CD4-positive, alpha-beta memory T cell (primary cell): ENCODE data around the gene FGD3. TPM values are rescaled to one million over a fixed set of nuclear protein-coding genes. Genes with fewer than 3 reads are reported as not detected.

ENCODE experiments used
- CTCF ChIA-PET: fragments of 350-600 bp; sonication (Branson Sonifier 250); formaldehyde crosslinking; loops from one replicate; lab custom pipeline; 2021; ENCODE audit warnings: inconsistent platforms; ENCODE audit not compliant: partially characterized antibody; lab: Charles Lee
- POLR2A ChIA-PET: fragments of 350-600 bp; sonication (Branson Sonifier 250); formaldehyde crosslinking; loops from one replicate; lab custom pipeline; 2021; ENCODE audit not compliant: partially characterized antibody; lab: Charles Lee
- DNase-seq, 5 donors: peaks; one replicate each; pipeline versions ENCODE4 v3.0.0 to v3.0.0-alpha.2; 2020 to 2022; ENCODE audit warnings: mixed read lengths in 1 of 5
- H3K27ac ChIP-seq: one replicate; pipeline ENCODE4 v1.7.0; 2013; ENCODE audit warnings: low read depth, low read length
- H3K27me3 ChIP-seq: 2 replicates; pipeline ENCODE4 v1.7.0; 2013; ENCODE audit warnings: mild to moderate bottlenecking, low read length, moderate library complexity; ENCODE audit not compliant: insufficient read depth
- H3K36me3 ChIP-seq: 2 replicates; pipeline ENCODE4 v1.7.0; 2013; ENCODE audit warnings: mild to moderate bottlenecking, low read length, moderate library complexity; ENCODE audit not compliant: insufficient read depth
- H3K4me1 ChIP-seq: 2 replicates; pipeline ENCODE4 v1.7.0; 2013; ENCODE audit warnings: mild to moderate bottlenecking, low read length, moderate library complexity; ENCODE audit not compliant: insufficient read depth
- H3K4me3 ChIP-seq, 2 donors: one replicate each; pipeline ENCODE4 v1.7.0; 2013; ENCODE audit warnings: low read length in 2 of 2, mild to moderate bottlenecking in 1 of 2
- H3K9me3 ChIP-seq, 2 donors: one replicate each; pipeline ENCODE4 v1.7.0; 2013; ENCODE audit warnings: low read length in 2 of 2, control low read depth in 1 of 2; ENCODE audit not compliant: control insufficient read depth in 1 of 2
- H3K27ac Mint-ChIP-seq, 7 donors: one replicate each; pipeline ENCODE4 v1.8.0; 2020 to 2021; ENCODE audit warnings: mixed read lengths in 7 of 7, mild to moderate bottlenecking in 6 of 7, inconsistent platforms in 3 of 7, moderate library complexity in 3 of 7
- H3K27me3 Mint-ChIP-seq, 2 donors: one replicate each; pipeline ENCODE4 v1.8.0; 2020 to 2021; ENCODE audit warnings: mixed read lengths in 2 of 2
- H3K36me3 Mint-ChIP-seq, 2 donors: one replicate each; pipeline ENCODE4 v1.8.0; 2020 to 2021; ENCODE audit warnings: mixed read lengths in 2 of 2, inconsistent platforms in 1 of 2, mild to moderate bottlenecking in 1 of 2
- H3K4me1 Mint-ChIP-seq, 4 donors: one replicate each; pipeline ENCODE4 v1.8.0; 2020 to 2021; ENCODE audit warnings: mixed read lengths in 4 of 4, mild to moderate bottlenecking in 1 of 4
- H3K4me3 Mint-ChIP-seq, 8 donors: one replicate each; pipeline ENCODE4 v1.8.0; 2020 to 2021; ENCODE audit warnings: mixed read lengths in 8 of 8, mild to moderate bottlenecking in 7 of 8, moderate library complexity in 6 of 8, inconsistent platforms in 3 of 8
- H3K9me3 Mint-ChIP-seq, 8 donors: one replicate each; pipeline ENCODE4 v1.8.0; 2020 to 2021; ENCODE audit warnings: mixed read lengths in 8 of 8, mild to moderate bottlenecking in 5 of 8, inconsistent platforms in 3 of 8, moderate library complexity in 1 of 8
- intact Hi-C: fragments of 100-400 bp; cut with micrococcal nuclease; formaldehyde crosslinking; loops from one replicate; pipeline ENCODE4 v1.15.1; 2023
- polyA plus RNA-seq, 2 donors: library from polyadenylated mRNA; unstranded; fragments of 300-500 nt; fragmentation: Illumina TruSeq; gene quantifications; one replicate each; pipeline ENCODE4 v1.2.3, GENCODE V29; 2021
- total RNA-seq, 2 experiments: library from RNA; stranded (reverse); gene quantifications; one replicate each; pipeline ENCODE4 v1.2.3, GENCODE V29; 2021

Gene FGD3
- total and polyA plus RNA-seq, 4 experiments from 2014 or later = 52.7 to 272 (median 201) TPM

DNA sequence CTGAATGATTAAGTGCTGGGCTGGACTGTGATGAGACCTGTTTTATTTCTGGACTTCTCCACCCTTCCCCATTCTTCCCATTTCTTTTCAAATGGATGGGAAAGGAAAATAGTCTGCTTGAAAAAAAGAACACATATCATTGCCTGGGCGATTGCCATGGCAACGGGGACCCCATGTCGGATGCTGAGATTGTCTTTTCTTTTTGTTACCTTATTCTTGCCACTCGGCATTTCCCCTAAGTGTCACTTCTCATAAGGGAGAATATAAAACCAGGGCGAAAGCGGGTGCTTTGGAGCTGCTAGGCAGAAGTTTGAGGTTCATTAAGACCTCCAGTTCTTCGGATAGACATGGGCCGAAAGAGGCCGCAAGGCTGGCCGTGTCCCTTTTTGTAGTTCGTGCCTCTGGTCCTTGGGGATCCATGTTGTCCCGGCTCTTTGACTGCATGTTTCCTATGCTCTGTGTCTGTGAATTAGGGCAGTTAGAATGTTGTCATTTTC is 763 bp downstream of the FGD3 start:
- Histone ChIP-seq H3K27ac (peak overlapping the region; percentile 57), H3K36me3 (no peaks in the 10 kb centered on the region), H3K4me3 (peak overlapping the region; percentile 60 to 64), H3K4me1 (peaks cover 62% of the 10 kb centered on the region), H3K9me3 (no peaks in the 10 kb centered on the region), H3K27me3 (no peaks in the 10 kb centered on the region)
- Mint-ChIP-seq H3K4me1 (peaks cover 45 to 70% (median 60%) of the 10 kb centered on the region in 4 donors), H3K4me3 (peak overlapping the region; percentile 97 to 99 (median 98)), H3K9me3 (peaks cover 0 to 5% (median 1%) of the 10 kb centered on the region in 8 donors), H3K36me3 (peaks cover 0 to 7% of the 10 kb centered on the region in 2 donors), H3K27me3 (no peaks in the 10 kb centered on the region), H3K27ac (peak overlapping the region; percentile 78 to 97 (median 92))
- peak in 1 of 5 donors; percentile 22 for DNase-seq
- ChIA-PET CTCF (interaction anchor here (0.8 to 1.8 kb wide), 5 partner anchors 9 to 161 kb away, joined by 3 to 6 read pairs (median 3); no protein-coding TSS in a partner anchor), POLR2A (interaction anchor here (1.0 to 11.3 kb wide), 6 partner anchors 21 to 186 kb away, joined by 3 to 304 read pairs (median 4); partner anchors contain the start of gene NINJ1)
- intact Hi-C loops = no loop called here

- H3K27ac Mint-ChIP-seq = peak overlapping the region; percentile 83 to 97 (median 92)
- no peaks in the 10 kb centered on the region for H3K27me3 Mint-ChIP-seq
- Histone ChIP-seq H3K27me3 (no peaks in the 10 kb centered on the region), H3K4me3 (peak overlapping the region; percentile 60 to 64), H3K4me1 (peaks cover 68% of the 10 kb centered on the region), H3K27ac (peak overlapping the region; percentile 57), H3K36me3 (no peaks in the 10 kb centered on the region), H3K9me3 (no peaks in the 10 kb centered on the region)
- H3K36me3 Mint-ChIP-seq = peaks cover 0 to 7% of the 10 kb centered on the region in 2 donors
- ChIA-PET POLR2A (interaction anchor here (0.8 to 11.3 kb wide), 7 partner anchors 8 to 623 kb away, joined by 3 to 304 read pairs (median 4); partner anchors contain the start of genes CENPP, NINJ1 and NOL8), CTCF (interaction anchor here (0.8 to 1.8 kb wide), 5 partner anchors 8 to 161 kb away, joined by 3 to 6 read pairs (median 3); no protein-coding TSS in a partner anchor)
- H3K9me3 Mint-ChIP-seq = peaks cover 0 to 5% (median 1%) of the 10 kb centered on the region in 8 donors
- H3K4me3 Mint-ChIP-seq = peak overlapping the region; percentile 97 to 99 (median 98)
- intact Hi-C loops = no loop called here
- DNase-seq = no peak
- peaks cover 48 to 74% (median 64%) of the 10 kb centered on the region in 4 donors for H3K4me1 Mint-ChIP-seq
Measured at GRCh38 chr9:92948632-92949031, 1.3 kb downstream of the FGD3 start.

DNA sequence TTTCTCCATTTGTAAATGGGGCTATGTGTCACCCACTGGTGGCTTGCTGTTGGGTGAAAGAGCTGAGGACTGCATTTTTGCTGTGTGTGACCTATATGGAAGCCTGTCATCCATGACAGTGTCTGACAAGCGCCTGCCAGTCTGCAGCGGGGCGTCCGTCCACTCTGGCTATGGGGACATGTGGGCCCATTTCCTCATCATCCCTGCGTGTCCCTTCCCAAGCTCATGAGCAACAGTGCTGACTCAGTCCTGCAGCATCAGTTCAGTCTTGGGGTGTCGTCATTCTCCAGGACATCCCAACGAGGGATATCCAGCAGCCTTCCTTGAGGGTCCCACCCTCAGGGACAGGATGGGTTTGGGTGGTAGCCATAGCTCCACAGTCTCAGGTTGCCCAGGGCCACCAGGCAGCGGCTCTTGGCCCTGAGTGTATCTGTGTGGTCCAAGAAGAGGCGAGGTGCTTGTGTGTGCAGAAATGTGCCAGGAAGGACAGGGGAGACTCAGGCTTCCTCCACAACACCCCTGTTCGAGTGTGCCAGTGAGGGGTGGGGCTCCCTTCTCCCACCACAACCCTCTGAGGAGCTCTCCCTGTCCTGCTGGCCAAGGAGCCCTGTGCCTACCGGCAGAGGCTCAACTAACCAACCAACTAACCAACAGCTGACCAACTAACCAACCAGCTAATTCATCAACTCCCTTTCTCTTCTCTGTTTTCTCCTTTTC is 2.1 kb downstream of the FGD3 start:
- peak overlapping the region; percentile 57 for H3K27ac ChIP-seq
- Mint-ChIP-seq H3K36me3 (peaks cover 0 to 7% of the 10 kb centered on the region in 2 donors), H3K4me1 (peaks cover 54 to 82% (median 71%) of the 10 kb centered on the region in 4 donors), H3K9me3 (peaks cover 0 to 5% (median 1%) of the 10 kb centered on the region in 8 donors), H3K4me3 (peak overlapping the region; percentile 97 to 99 (median 98)), H3K27ac (peak overlapping the region; percentile 84 to 94 (median 92)), H3K27me3 (no peaks in the 10 kb centered on the region)
- peaks cover 76% of the 10 kb centered on the region for H3K4me1 ChIP-seq
- no peaks in the 10 kb centered on the region for H3K27me3 ChIP-seq
- peak overlapping the region; percentile 60 to 64 for H3K4me3 ChIP-seq
- no peaks in the 10 kb centered on the region for H3K9me3 ChIP-seq
- intact Hi-C loops = no loop called here
- ChIA-PET POLR2A (interaction anchor here (0.6 to 11.3 kb wide), 7 partner anchors 9 to 624 kb away, joined by 3 to 304 read pairs (median 3); partner anchors contain the start of genes CENPP, NINJ1 and NOL8), CTCF (interaction anchor here (0.8 to 1.3 kb wide), 5 partner anchors 12 to 160 kb away, joined by 3 to 4 read pairs (median 3); no protein-coding TSS in a partner anchor)
- no peaks in the 10 kb centered on the region for H3K36me3 ChIP-seq
- DNase-seq = no peak

GRCh38 chr9:92950359-92950955 is 3.1 kb downstream of the FGD3 start:
- intact Hi-C loops = no loop called here
- ChIA-PET POLR2A (interaction anchor here (1.0 to 11.3 kb wide), 2 partner anchors 10 to 19 kb away, joined by 3 to 304 read pairs; no protein-coding TSS in a partner anchor), CTCF (interaction anchor here (1.1 kb wide), 1 partner anchor 15 kb away, joined by 3 read pairs; no protein-coding TSS in a partner anchor)

GRCh38 chr9:92952906-92953610 is 5.7 kb downstream of the FGD3 start:
- H3K27me3 Mint-ChIP-seq = no peaks in the 10 kb centered on the region
- Histone ChIP-seq H3K4me3 (peak overlapping the region; percentile 32 to 57), H3K27me3 (no peaks in the 10 kb centered on the region), H3K9me3 (no peaks in the 10 kb centered on the region), H3K36me3 (no peaks in the 10 kb centered on the region), H3K4me1 (peaks cover 96% of the 10 kb centered on the region), H3K27ac (peak overlapping the region; percentile 75)
- peak overlapping the region; percentile 89 to 100 (median 99) for H3K27ac Mint-ChIP-seq
- CTCF ChIA-PET = interaction anchor here (0.7 to 3.3 kb wide), 11 partner anchors 10 to 349 kb away, joined by 3 to 30 read pairs (median 8); no protein-coding TSS in a partner anchor
- intact Hi-C loops = no loop called here
- peaks cover 0 to 8% of the 10 kb centered on the region in 2 donors for H3K36me3 Mint-ChIP-seq
- POLR2A ChIA-PET = interaction anchor here (0.6 to 11.3 kb wide), 19 partner anchors 10 to 181 kb away, joined by 3 to 304 read pairs (median 5); partner anchors contain the start of gene NINJ1
- no peaks in the 10 kb centered on the region for H3K9me3 Mint-ChIP-seq
- peak overlapping the region; percentile 86 to 92 (median 88) for H3K4me3 Mint-ChIP-seq
- DNase-seq = no peak
- peaks cover 67 to 96% (median 81%) of the 10 kb centered on the region in 4 donors for H3K4me1 Mint-ChIP-seq

More at GRCh38 chr9:92950359-92950955, 3.1 kb downstream of the FGD3 start:
- DNase-seq = no peak
- H3K4me1 Mint-ChIP-seq = peaks cover 60 to 89% (median 75%) of the 10 kb centered on the region in 4 donors
- Histone ChIP-seq H3K9me3 (no peaks in the 10 kb centered on the region), H3K27me3 (no peaks in the 10 kb centered on the region), H3K4me3 (no peak overlapping the region), H3K27ac (no peak overlapping the region), H3K4me1 (peaks cover 86% of the 10 kb centered on the region), H3K36me3 (no peaks in the 10 kb centered on the region)
- peaks cover 0 to 4% (median 1%) of the 10 kb centered on the region in 8 donors for H3K9me3 Mint-ChIP-seq
- peak overlapping the region in 7 of 8 donors; percentile 97 to 99 (median 98) for H3K4me3 Mint-ChIP-seq
- no peaks in the 10 kb centered on the region for H3K27me3 Mint-ChIP-seq
- H3K27ac Mint-ChIP-seq = peak overlapping the region; percentile 86 to 94 (median 90)
- H3K36me3 Mint-ChIP-seq = peaks cover 0 to 8% of the 10 kb centered on the region in 2 donors
